Measurements from ENCODE around the gene ATP5F1D. TPM values are rescaled to one million over a fixed set of nuclear protein-coding genes. Genes with fewer than 3 reads are reported as not detected.

ATP5F1D gene
- total and polyA plus RNA-seq, 2 donors (not counting 1 experiment from before 2014, with no cell fraction given) = 150 to 166 TPM

DNA sequence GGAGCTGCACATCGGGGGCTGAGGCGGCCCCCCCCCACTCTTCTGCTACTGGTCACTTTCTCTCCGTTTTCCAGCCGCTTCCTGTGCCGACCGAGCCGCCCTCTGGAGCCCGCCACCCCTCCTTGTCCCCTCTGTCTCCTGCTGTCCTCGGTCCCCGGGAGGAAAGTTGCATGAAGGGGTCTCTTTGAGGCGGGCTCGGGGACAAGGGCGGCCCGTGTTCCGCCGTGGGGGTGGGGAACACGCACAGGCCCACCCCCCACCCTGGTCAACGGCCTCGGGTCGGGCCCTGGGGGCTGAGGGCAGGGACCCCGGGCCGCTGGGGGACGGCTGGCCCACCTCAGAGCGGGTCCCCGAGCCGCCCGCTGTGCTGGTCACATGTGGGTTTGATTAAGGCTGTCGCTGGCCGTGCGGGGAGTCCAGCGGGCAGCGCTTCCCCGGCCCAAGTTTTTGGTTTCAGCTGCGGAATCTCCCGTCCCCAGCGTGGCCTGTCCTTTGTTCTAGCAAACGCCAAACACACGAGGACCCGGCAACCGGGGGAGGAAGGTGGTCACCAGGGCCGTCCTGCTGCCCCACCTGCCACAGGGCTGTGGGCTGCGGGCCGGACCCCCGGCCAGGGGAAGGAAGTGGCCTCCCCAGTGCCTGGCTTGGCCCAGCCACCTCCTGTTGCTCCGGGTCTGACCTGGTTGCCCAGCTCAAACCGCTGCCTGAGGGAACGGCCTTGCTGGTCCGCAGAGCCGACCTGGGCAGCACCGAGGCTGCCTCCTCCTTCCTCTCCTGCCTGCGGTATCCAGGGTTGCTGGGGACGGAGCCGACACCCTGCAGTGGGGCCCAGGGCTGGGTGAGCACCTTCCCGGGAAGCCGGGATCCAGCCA is 46.0 kb downstream of the ATP5F1D start:
- intact Hi-C loops (cut with micrococcal nuclease) = no loop called here
- H3K9me3 ChIP-seq (ENCODE audit: control extremely low read depth in 1 of 3, control insufficient read depth in 2 of 3, insufficient read depth in 1 of 3, low read length in 2 of 3) = peaks cover 0 to 8% (median 0%) of the 10 kb centered on the region in 3 donors
- ATAC-seq (ENCODE audit: low read depth) = no peak
- WGBS (ENCODE audit: insufficient coverage) = 31% methylated on average over 54 of the region's 55 CpGs
- H3K4me1 ChIP-seq (ENCODE audit: control insufficient read depth in 2 of 2, insufficient read depth in 2 of 2, low read length in 2 of 2) = peaks cover 13 to 24% of the 10 kb centered on the region in 2 donors
- Mint-ChIP-seq H3K4me1 (peaks cover 23% of the 10 kb centered on the region), H3K9me3 (ENCODE audit: insufficient read depth) (no peaks in the 10 kb centered on the region), H3K27me3 (peaks cover 29% of the 10 kb centered on the region), H3K27ac (no peak overlapping the region), H3K4me3 (no peak overlapping the region)
- no peak for TF ChIP-seq CTCF (IDR thresholded peaks at IDR 0.05)
- no peak for TF ChIP-seq EZH2 (IDR thresholded peaks at IDR 0.05; ENCODE audit: borderline replicate concordance, insufficient read depth, low read depth, low read length, poor library complexity, severe bottlenecking)
- no peaks in the 10 kb centered on the region for H4K20me1 ChIP-seq (ENCODE audit: control insufficient read depth, insufficient read depth, low read length, poor library complexity, severe bottlenecking)
- no peaks in the 10 kb centered on the region for H3K36me3 ChIP-seq (replicated peaks in 1 of 2; ENCODE audit: control extremely low read depth in 1 of 2, control insufficient read depth in 1 of 2, extremely low read depth in 1 of 2, insufficient read depth in 2 of 2, low read length in 1 of 2)
- H2AFZ ChIP-seq (ENCODE audit: insufficient read depth, low read depth, low read length, poor library complexity, severe bottlenecking) = no peak overlapping the region
- peak; percentile 21 for DNase-seq
- CTCF ChIA-PET = no interaction called here
- no peak overlapping the region for H3K27ac ChIP-seq (ENCODE audit: low read length in 2 of 2)
- no peak overlapping the region for H3K4me2 ChIP-seq (replicated peaks; ENCODE audit: low read depth, low read length, poor library complexity, severe bottlenecking)
- H3K9ac ChIP-seq (ENCODE audit: low read length) = no peak overlapping the region
- no peaks in the 10 kb centered on the region for H3K79me2 ChIP-seq (ENCODE audit: control insufficient read depth, insufficient read depth, low read length)
- no peak overlapping the region for H3K4me3 ChIP-seq (ENCODE audit: control extremely low read depth in 1 of 5, extremely low read depth in 1 of 5, insufficient read depth in 1 of 5, low read depth in 2 of 5, low read length in 4 of 5)
- H3K27me3 ChIP-seq (replicated peaks in 1 of 4; ENCODE audit: control extremely low read depth in 1 of 4, control insufficient read depth in 3 of 4, insufficient read depth in 4 of 4, low read length in 3 of 4) = peaks cover 0 to 78% (median 25%) of the 10 kb centered on the region in 4 experiments
- POLR2A ChIA-PET = no interaction called here

- peaks cover 0 to 83% (median 26%) of the 10 kb centered on the region in 4 experiments for H3K27me3 ChIP-seq (replicated peaks in 1 of 4; ENCODE audit: control extremely low read depth in 1 of 4, control insufficient read depth in 3 of 4, insufficient read depth in 4 of 4, low read length in 3 of 4)
- H3K27me3 Mint-ChIP-seq = peaks cover 31% of the 10 kb centered on the region
- H3K4me2 ChIP-seq (replicated peaks; ENCODE audit: low read depth, low read length, poor library complexity, severe bottlenecking) = no peak overlapping the region
- ATAC-seq (ENCODE audit: low read depth) (no peak), DNase-seq (no peak)
- no peak overlapping the region for H3K4me3 Mint-ChIP-seq
- ChIA-PET POLR2A (no interaction called here), CTCF (no interaction called here)
- H4K20me1 ChIP-seq (ENCODE audit: control insufficient read depth, insufficient read depth, low read length, poor library complexity, severe bottlenecking) = no peaks in the 10 kb centered on the region
- peaks cover 23% of the 10 kb centered on the region for H3K4me1 Mint-ChIP-seq
- TF ChIP-seq CTCF (IDR thresholded peaks at IDR 0.05) = no peak
- TF ChIP-seq EZH2 (IDR thresholded peaks at IDR 0.05; ENCODE audit: borderline replicate concordance, insufficient read depth, low read depth, low read length, poor library complexity, severe bottlenecking) = no peak
- no peaks in the 10 kb centered on the region for H3K36me3 ChIP-seq (replicated peaks in 1 of 2; ENCODE audit: control extremely low read depth in 1 of 2, control insufficient read depth in 1 of 2, extremely low read depth in 1 of 2, insufficient read depth in 2 of 2, low read length in 1 of 2)
- no peak overlapping the region for H3K9ac ChIP-seq (ENCODE audit: low read length)
- H3K27ac Mint-ChIP-seq = no peak overlapping the region
- WGBS (ENCODE audit: insufficient coverage) = 85% methylated on average over 18 of the region's 18 CpGs
- no peaks in the 10 kb centered on the region for H3K79me2 ChIP-seq (ENCODE audit: control insufficient read depth, insufficient read depth, low read length)
- no peak overlapping the region for H3K4me3 ChIP-seq (ENCODE audit: control extremely low read depth in 1 of 5, extremely low read depth in 1 of 5, insufficient read depth in 1 of 5, low read depth in 2 of 5, low read length in 4 of 5)
- no peaks in the 10 kb centered on the region for H3K9me3 Mint-ChIP-seq (ENCODE audit: insufficient read depth)
- H2AFZ ChIP-seq (ENCODE audit: insufficient read depth, low read depth, low read length, poor library complexity, severe bottlenecking) = no peak overlapping the region
- no peak overlapping the region for H3K27ac ChIP-seq (ENCODE audit: low read length in 2 of 2)
- peaks cover 0 to 6% (median 0%) of the 10 kb centered on the region in 3 donors for H3K9me3 ChIP-seq (ENCODE audit: control extremely low read depth in 1 of 3, control insufficient read depth in 2 of 3, insufficient read depth in 1 of 3, low read length in 2 of 3)
- peaks cover 13 to 24% of the 10 kb centered on the region in 2 donors for H3K4me1 ChIP-seq (ENCODE audit: control insufficient read depth in 2 of 2, insufficient read depth in 2 of 2, low read length in 2 of 2)
- intact Hi-C loops (cut with micrococcal nuclease) = no loop called here
Observed at GRCh38 chr19:1288226-1288612, 46.7 kb downstream of the ATP5F1D start.
